Measurements from ENCODE around the gene CEP85.

- no peak for TF ChIP-seq CTCF (IDR thresholded peaks at IDR 0.05 in 4 of 5, conservative IDR thresholded peaks at IDR 0.05 in 1 of 5)
- TF ChIP-seq POLR2A (IDR thresholded peaks at IDR 0.05) = no peak
Observed at GRCh38 chr1:26263212-26263611, 29.2 kb downstream of the CEP85 start.
